ENCODE data around the gene SLC39A5. TPM values are rescaled to one million over a fixed set of nuclear protein-coding genes. Genes with fewer than 3 reads are reported as not detected.
A peak's percentile ranks its signal among the peaks of the same experiment; 100 is the strongest.

SLC39A5 gene
- total and polyA plus RNA-seq, 2 experiments from 2014 or later = 167 to 179 TPM

GRCh38 chr12:56231184-56231582, 1.3 kb downstream of the SLC39A5 start:
- peak overlapping the region; percentile 98 for H3K27ac ChIP-seq
- no peaks in the 10 kb centered on the region for H3K36me3 ChIP-seq (replicated peaks; ENCODE audit: insufficient read depth, low read depth)
- TF ChIP-seq EZH2 (IDR thresholded peaks at IDR 0.05; ENCODE audit: borderline replicate concordance) (no peak), EZH2phosphoT487 (IDR thresholded peaks at IDR 0.05; ENCODE audit: low read depth, severe bottlenecking, unreplicated experiment) (no peak), CTCF (IDR thresholded peaks at IDR 0.05; ENCODE audit: poor library complexity) (no peak)

GRCh38 chr12:56234746-56235436, 5.0 kb downstream of the SLC39A5 start:
- Histone ChIP-seq H3K79me2 (peaks cover 21% of the 10 kb centered on the region), H3K4me3 (no peak overlapping the region), H3K27ac (no peak overlapping the region), H3K9me3 (ENCODE audit: low read depth) (no peaks in the 10 kb centered on the region), H3K4me1 (ENCODE audit: insufficient read depth) (peaks cover 7% of the 10 kb centered on the region), H4K20me1 (ENCODE audit: insufficient read depth, poor library complexity, severe bottlenecking) (no peaks in the 10 kb centered on the region), H3K27me3 (no peaks in the 10 kb centered on the region), H3K4me2 (no peak overlapping the region), H3K36me3 (replicated peaks; ENCODE audit: insufficient read depth, low read depth) (no peaks in the 10 kb centered on the region), H2AFZ (no peak overlapping the region), H3K9me2 (replicated peaks; ENCODE audit: insufficient read depth) (no peaks in the 10 kb centered on the region)
- no peak for DNase-seq (ENCODE audit: low spot score)
- WGBS (ENCODE audit: low lambda C conversion rate, missing lambda C conversion rate) = 84% methylated on average over 16 of the region's 16 CpGs
- no peak for TF ChIP-seq EZH2phosphoT487 (IDR thresholded peaks at IDR 0.05; ENCODE audit: low read depth, severe bottlenecking, unreplicated experiment)
- TF ChIP-seq CTCF (IDR thresholded peaks at IDR 0.05; ENCODE audit: poor library complexity) = no peak
- no peak for TF ChIP-seq EZH2 (IDR thresholded peaks at IDR 0.05; ENCODE audit: borderline replicate concordance)

More at GRCh38 chr12:56231184-56231582, 1.3 kb downstream of the SLC39A5 start:
- no peaks in the 10 kb centered on the region for H3K9me3 ChIP-seq (ENCODE audit: low read depth)
- H3K79me2 ChIP-seq = peaks cover 21% of the 10 kb centered on the region
- no peak for DNase-seq (ENCODE audit: low spot score)
- no peaks in the 10 kb centered on the region for H3K27me3 ChIP-seq
- no peaks in the 10 kb centered on the region for H3K9me2 ChIP-seq (replicated peaks; ENCODE audit: insufficient read depth)
- H4K20me1 ChIP-seq (ENCODE audit: insufficient read depth, poor library complexity, severe bottlenecking) = no peaks in the 10 kb centered on the region
- 82% methylated on average over 11 of the region's 11 CpGs for WGBS (ENCODE audit: low lambda C conversion rate, missing lambda C conversion rate)
- peak overlapping the region; percentile 80 for H3K4me2 ChIP-seq
- peaks cover 7% of the 10 kb centered on the region for H3K4me1 ChIP-seq (ENCODE audit: insufficient read depth)
- no peak overlapping the region for H3K4me3 ChIP-seq
- no peak overlapping the region for H2AFZ ChIP-seq

- Histone ChIP-seq H3K4me3 (no peak overlapping the region), H2AFZ (no peak overlapping the region), H3K36me3 (replicated peaks; ENCODE audit: insufficient read depth, low read depth) (no peaks in the 10 kb centered on the region), H3K9me3 (ENCODE audit: low read depth) (no peaks in the 10 kb centered on the region), H3K9me2 (replicated peaks; ENCODE audit: insufficient read depth) (no peaks in the 10 kb centered on the region), H3K27me3 (no peaks in the 10 kb centered on the region), H3K79me2 (peaks cover 20% of the 10 kb centered on the region), H4K20me1 (ENCODE audit: insufficient read depth, poor library complexity, severe bottlenecking) (no peaks in the 10 kb centered on the region), H3K27ac (no peak overlapping the region), H3K4me1 (ENCODE audit: insufficient read depth) (peaks cover 3% of the 10 kb centered on the region), H3K4me2 (no peak overlapping the region)
- WGBS (ENCODE audit: low lambda C conversion rate, missing lambda C conversion rate) = over 99% methylated on average over 6 of the region's 6 CpGs
- DNase-seq (ENCODE audit: low spot score) = no peak
- TF ChIP-seq EZH2phosphoT487 (IDR thresholded peaks at IDR 0.05; ENCODE audit: low read depth, severe bottlenecking, unreplicated experiment) (no peak), CTCF (IDR thresholded peaks at IDR 0.05; ENCODE audit: poor library complexity) (no peak), EZH2 (IDR thresholded peaks at IDR 0.05; ENCODE audit: borderline replicate concordance) (no peak)
Measured at GRCh38 chr12:56236091-56236490, 6.2 kb downstream of the SLC39A5 start.
